ENCODE measurements around the gene ARL16.

The ARL16 gene

GRCh38 chr17:81715107-81715871 lies 31.7 kb upstream of the ARL16 start:
- Mint-ChIP-seq H3K4me3 (no peak overlapping the region), H3K27ac (no peak overlapping the region), H3K36me3 (no peaks in the 10 kb centered on the region), H3K27me3 (no peaks in the 10 kb centered on the region), H3K9me3 (no peaks in the 10 kb centered on the region), H3K4me1 (peaks cover 12% of the 10 kb centered on the region)

- Mint-ChIP-seq H3K36me3 (no peaks in the 10 kb centered on the region), H3K27ac (no peak overlapping the region), H3K4me3 (no peak overlapping the region), H3K9me3 (no peaks in the 10 kb centered on the region), H3K4me1 (peaks cover 12% of the 10 kb centered on the region), H3K27me3 (no peaks in the 10 kb centered on the region)
Measured at GRCh38 chr17:81714412-81715106, 31.0 kb upstream of the ARL16 start.

- Mint-ChIP-seq H3K36me3 (no peaks in the 10 kb centered on the region), H3K4me3 (peak overlapping the region; percentile 91), H3K4me1 (peaks cover 12% of the 10 kb centered on the region), H3K9me3 (no peaks in the 10 kb centered on the region), H3K27ac (no peak overlapping the region), H3K27me3 (no peaks in the 10 kb centered on the region)
Measured at GRCh38 chr17:81713556-81714411, 30.2 kb upstream of the ARL16 start.

GRCh38 chr17:81713004-81713555 lies 29.5 kb upstream of the ARL16 start:
- H3K27ac Mint-ChIP-seq: peak overlapping the region; percentile 41

GRCh38 chr17:81712468-81713003 lies 28.9 kb upstream of the ARL16 start:
- no peaks in the 10 kb centered on the region for H3K36me3 Mint-ChIP-seq

More at GRCh38 chr17:81713004-81713555, 29.5 kb upstream of the ARL16 start:
- Mint-ChIP-seq H3K36me3 (no peaks in the 10 kb centered on the region), H3K4me3 (peak overlapping the region; percentile 91), H3K4me1 (peaks cover 12% of the 10 kb centered on the region), H3K9me3 (no peaks in the 10 kb centered on the region), H3K27me3 (no peaks in the 10 kb centered on the region)

GRCh38 chr17:81711814-81712467 lies 28.3 kb upstream of the ARL16 start, which contains the start of gene SLC25A10:
Gene SLC25A10 (plus strand): TSS chr17:81712284. CDS start chr17:81712427, 143 bp downstream.
- H3K4me1 Mint-ChIP-seq: peaks cover 12% of the 10 kb centered on the region
- no peaks in the 10 kb centered on the region for H3K36me3 Mint-ChIP-seq
- peak within 1 kb of the TSS; percentile 70 for H3K27ac Mint-ChIP-seq
- H3K4me3 Mint-ChIP-seq: peak within 1 kb of the TSS; percentile 91
- no peaks in the 10 kb centered on the region for H3K27me3 Mint-ChIP-seq
- H3K9me3 Mint-ChIP-seq: no peaks in the 10 kb centered on the region

More at GRCh38 chr17:81712468-81713003, 28.9 kb upstream of the ARL16 start:
- Mint-ChIP-seq H3K4me3 (peak overlapping the region; percentile 91), H3K27ac (peak overlapping the region; percentile 41), H3K27me3 (no peaks in the 10 kb centered on the region), H3K9me3 (no peaks in the 10 kb centered on the region), H3K4me1 (peaks cover 12% of the 10 kb centered on the region)

GRCh38 chr17:81710514-81711308 lies 27.1 kb upstream of the ARL16 start:
- H3K36me3 Mint-ChIP-seq: peaks cover under 1% of the 10 kb centered on the region
- peaks cover 12% of the 10 kb centered on the region for H3K4me1 Mint-ChIP-seq
- peak overlapping the region; percentile 70 for H3K27ac Mint-ChIP-seq
- peak overlapping the region; percentile 80 for H3K4me3 Mint-ChIP-seq
- no peaks in the 10 kb centered on the region for H3K9me3 Mint-ChIP-seq
- H3K27me3 Mint-ChIP-seq: no peaks in the 10 kb centered on the region

GRCh38 chr17:81708739-81709185 lies 25.2 kb upstream of the ARL16 start:
- no peak overlapping the region for H3K27ac Mint-ChIP-seq
- no peak overlapping the region for H3K4me3 Mint-ChIP-seq
- H3K4me1 Mint-ChIP-seq: peaks cover 15% of the 10 kb centered on the region
- no peaks in the 10 kb centered on the region for H3K9me3 Mint-ChIP-seq
- H3K36me3 Mint-ChIP-seq: peaks cover 3% of the 10 kb centered on the region
- H3K27me3 Mint-ChIP-seq: no peaks in the 10 kb centered on the region

GRCh38 chr17:81707725-81708646 lies 24.4 kb upstream of the ARL16 start:
- Mint-ChIP-seq H3K27me3 (no peaks in the 10 kb centered on the region), H3K4me3 (no peak overlapping the region), H3K4me1 (peaks cover 15% of the 10 kb centered on the region), H3K27ac (no peak overlapping the region), H3K9me3 (no peaks in the 10 kb centered on the region), H3K36me3 (peaks cover 3% of the 10 kb centered on the region)

GRCh38 chr17:81706757-81707624 lies 23.4 kb upstream of the ARL16 start:
- no peaks in the 10 kb centered on the region for H3K9me3 Mint-ChIP-seq
- H3K27ac Mint-ChIP-seq: peak overlapping the region; percentile 68
- H3K4me1 Mint-ChIP-seq: peaks cover 18% of the 10 kb centered on the region
- H3K4me3 Mint-ChIP-seq: no peak overlapping the region
- H3K27me3 Mint-ChIP-seq: no peaks in the 10 kb centered on the region
- peaks cover 3% of the 10 kb centered on the region for H3K36me3 Mint-ChIP-seq

GRCh38 chr17:81706232-81706611 lies 22.6 kb upstream of the ARL16 start:
- Mint-ChIP-seq H3K27me3 (no peaks in the 10 kb centered on the region), H3K4me3 (no peak overlapping the region), H3K27ac (peak overlapping the region; percentile 26), H3K9me3 (no peaks in the 10 kb centered on the region), H3K4me1 (peaks cover 23% of the 10 kb centered on the region), H3K36me3 (peaks cover 3% of the 10 kb centered on the region)

GRCh38 chr17:81705518-81706231 lies 22.1 kb upstream of the ARL16 start:
- Mint-ChIP-seq H3K27ac (peak overlapping the region; percentile 41), H3K9me3 (no peaks in the 10 kb centered on the region), H3K4me1 (peaks cover 22% of the 10 kb centered on the region), H3K4me3 (peak overlapping the region; percentile 47), H3K36me3 (peaks cover 3% of the 10 kb centered on the region), H3K27me3 (no peaks in the 10 kb centered on the region)

Measured in activated naive CD4-positive, alpha-beta T cell treated with anti-CD3 and anti-CD28 coated beads, Interleukin-2, amount 50 U/mL, for 24 hours (primary cell).